CD4-positive, alpha-beta T cell treated with Interleukin-4 for 1 hour (primary cell): Measurements from ENCODE around the gene PPP1R14C.

Experiments used
- DNase-seq, 2 donors: peaks; one replicate each; pipeline ENCODE4 v3.0.0-alpha.2; 2020 to 2022

The PPP1R14C gene

DNA sequence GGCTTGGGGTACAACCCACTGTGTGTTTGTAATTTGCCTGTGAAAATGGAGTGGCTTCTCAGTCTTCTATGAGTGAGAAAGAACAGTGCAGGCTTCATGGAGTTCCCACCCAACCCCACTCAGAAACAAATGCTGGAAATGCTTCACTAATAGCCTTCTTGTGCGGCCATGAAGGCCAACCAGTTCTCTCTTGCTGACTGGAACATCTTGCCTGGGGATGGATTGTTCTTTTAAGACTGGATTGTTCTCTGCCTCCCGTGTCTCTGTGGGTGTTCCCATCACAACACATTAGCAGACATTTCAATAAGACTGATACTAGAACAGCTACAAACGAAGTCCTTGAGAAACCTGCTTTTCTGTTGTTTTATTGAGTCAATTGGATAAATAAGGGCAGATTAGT is 110.6 kb downstream of the PPP1R14C start:
- DNase-seq: no peak

DNA sequence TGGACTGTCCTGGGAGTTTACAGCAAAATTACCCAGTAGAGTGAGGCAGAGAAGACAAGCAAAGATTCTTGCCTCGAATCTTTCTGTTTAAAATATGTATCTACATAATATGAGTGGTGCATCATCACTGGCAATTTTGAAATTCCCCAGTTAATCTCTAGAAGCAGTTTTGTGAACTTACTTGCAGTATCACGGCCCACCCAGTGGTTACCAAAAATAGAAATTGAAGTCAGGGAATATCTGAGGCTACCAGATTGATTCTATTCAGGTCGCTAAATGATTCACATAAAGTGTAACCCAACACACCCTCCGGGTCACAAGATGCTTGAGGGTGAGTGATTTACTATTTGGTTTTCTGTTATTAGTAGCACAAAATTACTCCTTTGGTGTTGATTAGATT is 111.9 kb downstream of the PPP1R14C start:
- DNase-seq: no peak

DNA sequence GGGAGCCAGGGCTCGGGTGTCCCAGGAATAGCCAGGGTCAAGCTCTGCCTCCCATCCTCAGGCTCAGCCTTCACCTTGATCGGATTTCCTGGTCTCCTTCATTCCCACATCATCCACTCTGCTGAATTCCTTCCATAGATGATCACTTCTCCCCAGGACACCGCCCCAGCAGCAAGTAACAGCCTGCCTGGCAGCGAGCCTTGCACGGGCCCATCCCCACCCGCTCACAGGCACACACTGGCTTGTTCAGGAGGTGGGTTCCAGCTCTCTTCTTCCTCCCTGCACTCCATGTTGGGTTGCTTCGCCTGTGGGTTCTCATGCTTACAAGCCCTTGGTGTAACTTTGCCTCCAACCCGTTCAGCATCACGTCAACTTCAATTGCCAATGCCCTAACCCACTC is 113.0 kb downstream of the PPP1R14C start:
- no peak for DNase-seq

DNA sequence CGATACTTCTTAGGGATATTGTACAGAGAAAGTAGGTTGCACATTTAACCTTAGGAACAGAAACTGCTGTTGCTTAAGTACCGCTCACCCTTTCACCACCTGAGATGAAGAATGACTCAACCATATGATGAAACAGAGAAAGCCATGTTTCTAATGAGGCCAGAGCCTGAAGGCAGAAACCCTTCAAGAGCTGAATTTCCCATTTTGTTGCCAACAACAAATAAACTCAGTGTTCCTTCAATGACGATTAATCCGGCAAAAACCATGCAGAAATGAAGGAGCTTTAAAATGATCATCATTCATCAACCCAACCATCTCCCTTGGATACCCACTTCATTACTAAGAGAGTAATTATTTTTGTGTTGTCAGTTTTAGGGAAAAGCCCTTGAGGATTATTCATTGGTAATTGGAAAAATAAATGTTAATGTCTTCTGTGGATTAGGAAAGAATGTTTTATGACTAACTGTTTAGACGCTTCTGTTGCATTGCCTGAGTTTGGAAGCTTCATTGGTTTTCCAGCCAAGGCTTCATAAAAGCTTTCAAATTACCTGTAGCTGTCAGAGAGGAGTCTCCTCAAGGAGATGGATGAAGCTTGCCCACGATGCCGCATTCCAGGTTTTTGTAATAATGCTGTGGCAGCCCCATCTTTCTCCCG is 113.9 kb downstream of the PPP1R14C start:
- DNase-seq: no peak

DNA sequence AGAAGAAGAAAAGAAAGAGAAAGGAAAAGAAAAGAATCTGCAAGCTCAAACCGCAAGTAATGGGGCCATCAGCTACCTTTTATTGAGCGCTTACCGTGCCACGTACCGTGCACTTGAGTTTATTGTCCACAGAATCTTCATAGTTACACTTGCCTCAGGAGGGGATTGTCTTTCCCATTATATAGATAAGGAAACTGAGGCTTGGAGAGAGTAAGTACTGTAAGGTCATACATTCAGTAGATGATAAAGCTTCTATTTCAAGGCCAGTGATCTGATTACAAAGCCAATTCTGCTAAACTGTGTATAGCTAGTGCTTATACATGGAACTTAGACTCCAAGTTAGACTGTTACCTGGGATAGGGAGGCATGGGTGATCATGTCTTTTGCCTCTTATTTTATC is 115.5 kb downstream of the PPP1R14C start:
- no peak for DNase-seq

DNA sequence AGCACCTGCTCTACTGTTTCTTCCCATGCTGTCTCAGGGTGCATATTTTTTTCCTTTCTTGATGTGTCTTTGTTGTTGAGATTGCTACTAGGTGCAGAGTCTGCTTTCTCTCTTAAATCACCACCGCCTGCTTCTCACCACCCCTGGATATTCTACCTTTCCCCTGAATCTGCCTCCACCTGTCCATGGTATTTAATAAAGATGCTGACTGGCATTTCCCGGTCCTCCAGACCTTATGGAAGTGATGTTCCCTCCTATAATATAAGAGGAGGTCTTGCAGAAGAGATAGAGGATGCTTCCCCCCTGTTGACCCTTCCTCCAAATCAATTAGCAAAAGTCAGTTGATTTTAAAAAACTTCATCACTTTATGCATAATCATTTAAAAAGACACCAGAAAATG is 118.1 kb downstream of the PPP1R14C start:
- no peak for DNase-seq

DNA sequence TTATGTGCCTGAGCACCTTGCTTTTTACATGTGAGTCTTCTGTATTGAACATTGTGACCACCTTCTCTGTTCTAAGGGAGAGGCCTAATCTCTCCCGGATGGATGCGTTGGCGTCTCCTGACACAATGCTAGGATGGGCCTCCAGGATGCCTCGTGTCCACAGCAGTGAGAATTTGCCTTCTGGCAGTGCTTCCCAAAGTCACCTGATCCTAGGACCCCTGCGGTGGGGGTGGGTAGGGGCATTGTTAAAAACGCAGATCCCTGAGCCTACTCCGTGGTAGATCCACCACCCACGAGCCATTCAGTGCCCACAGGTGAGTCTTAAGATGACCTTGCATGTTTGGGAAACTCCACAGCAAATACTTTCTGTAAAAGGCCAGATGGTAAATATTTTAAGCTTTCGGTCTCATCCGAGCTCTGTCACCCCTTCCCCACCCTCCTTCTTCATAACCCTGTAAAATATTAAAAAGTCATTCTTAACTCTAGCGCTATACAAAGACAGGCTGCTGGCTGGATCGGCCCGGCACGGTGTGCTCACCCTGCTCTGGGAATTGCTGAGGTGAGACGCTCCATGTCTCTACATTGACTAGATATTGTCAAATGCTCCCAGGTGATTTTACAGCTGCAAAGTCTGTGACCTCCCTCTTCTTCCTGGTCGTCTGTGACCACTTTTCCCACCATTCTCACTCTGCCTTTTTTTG is 119.3 kb downstream of the PPP1R14C start:
- no peak for DNase-seq

DNA sequence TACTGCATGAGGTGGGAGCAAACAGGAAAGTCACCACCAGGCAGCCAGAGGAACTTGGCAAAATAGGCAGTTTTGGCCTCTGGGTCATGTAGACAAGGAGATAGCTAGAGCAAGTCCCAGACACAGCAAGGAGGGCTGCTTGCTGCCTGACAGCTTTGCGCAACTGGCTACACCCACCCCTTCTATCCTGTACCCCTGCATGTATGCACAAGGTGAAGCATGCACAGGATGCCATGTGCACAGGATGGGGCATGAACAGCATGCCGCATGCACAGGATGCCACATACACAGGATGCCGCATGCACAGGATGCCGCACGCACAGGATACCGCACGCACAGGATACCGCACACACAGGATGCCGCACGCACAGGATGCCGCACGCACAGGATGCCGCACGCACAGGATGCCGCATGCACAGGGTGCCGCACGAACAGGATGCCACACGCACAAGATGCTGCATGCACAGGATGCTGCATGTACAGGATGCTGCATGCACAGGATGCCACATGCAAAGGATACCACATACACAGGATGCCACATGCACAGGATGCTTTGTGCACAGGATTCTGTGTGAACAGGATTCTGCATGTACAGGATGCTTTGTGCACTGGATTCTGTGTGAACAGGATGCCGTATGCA is 121.0 kb downstream of the PPP1R14C start:
- DNase-seq: peak; percentile 21 to 35

DNA sequence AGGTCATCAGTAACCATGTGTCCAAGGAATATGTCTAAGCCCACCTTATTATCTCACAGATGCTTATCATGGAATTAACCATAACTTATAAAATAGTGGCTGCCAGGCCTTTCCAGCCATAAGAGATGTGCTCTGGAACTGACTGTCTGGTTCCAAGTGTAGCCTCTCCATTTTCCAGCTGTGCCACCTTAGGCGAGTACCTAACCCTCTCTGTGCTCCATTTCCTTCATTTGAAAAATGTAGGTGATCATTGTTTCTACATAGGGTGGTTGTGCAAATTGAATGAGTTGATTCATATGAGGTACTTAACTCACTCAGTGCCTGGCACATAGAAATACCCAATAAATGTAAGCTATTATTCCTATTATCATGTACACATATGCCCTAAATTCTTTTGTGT is 123.5 kb downstream of the PPP1R14C start:
- DNase-seq: no peak

DNA sequence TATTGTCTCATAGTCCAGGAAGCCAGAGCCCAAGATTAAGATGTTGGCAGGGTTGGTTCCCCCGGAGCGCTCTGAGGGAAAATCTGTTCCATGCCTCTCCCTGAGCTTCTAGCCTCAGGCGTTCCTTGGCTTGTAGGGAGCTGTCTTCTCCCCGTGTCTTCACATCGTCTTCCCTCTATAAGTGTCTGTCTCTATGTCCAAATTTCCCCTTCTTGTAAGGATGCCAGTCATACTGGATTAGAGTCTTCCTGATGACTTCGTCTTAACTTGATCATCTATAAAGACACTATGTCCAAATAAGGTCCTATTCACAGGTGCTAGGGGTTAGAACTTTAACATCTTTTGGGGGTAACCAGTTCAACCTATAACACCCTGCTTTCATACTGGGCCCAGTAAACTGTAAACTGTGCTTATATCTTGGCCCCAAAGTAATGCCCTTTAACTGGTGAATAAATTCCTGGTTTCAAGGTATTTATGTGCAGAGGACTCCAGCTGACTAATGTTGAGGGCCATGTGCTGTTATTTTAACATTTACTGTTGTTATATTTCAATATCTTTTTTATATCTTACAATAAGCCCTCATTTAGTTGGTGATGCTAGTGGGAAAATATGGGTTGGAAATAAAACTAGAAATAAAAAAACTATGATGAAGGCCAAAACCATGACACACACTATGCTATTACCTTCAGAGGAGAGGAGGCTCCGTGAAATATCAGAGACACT is 124.3 kb downstream of the PPP1R14C start:
- DNase-seq: no peak

DNA sequence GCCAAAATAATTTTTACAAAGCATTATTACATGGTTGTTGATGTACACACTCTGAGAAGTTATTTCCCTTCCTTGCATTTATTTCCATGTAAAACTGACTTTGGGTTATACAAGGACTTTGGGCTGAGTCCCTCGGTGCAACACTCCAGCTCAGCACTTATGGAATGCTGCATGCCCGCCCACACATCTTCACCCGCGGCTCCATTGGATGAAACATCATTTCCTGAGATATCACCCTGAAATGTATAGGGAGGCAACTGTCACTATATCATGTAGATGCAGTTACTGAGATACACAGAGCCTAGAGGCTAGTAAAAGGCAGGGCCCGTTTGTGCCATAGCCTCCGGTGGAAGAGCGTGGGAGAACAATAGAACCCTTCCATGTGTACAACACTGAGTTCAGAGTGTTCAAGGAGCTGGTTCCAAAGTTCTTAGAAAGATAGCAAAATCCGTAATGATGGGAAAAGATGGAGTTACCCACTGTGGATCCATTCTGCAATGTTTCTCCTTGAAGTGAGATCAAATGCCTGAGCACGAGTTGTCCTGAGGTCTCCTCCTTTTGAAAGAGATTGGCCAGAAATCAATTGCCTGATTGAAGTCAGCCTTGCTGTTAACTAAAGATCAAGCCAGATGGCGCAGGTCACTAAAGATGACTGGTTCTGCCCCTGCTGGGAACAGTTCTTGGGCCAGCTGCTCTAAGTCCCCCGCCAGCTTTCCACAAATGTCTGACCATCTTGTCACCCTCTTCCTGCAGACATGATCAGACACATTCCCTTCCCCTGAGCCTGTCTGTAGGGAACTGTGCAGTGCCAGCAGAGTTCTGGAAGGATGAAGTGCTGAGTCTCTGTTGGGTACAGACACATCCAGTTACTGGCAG is 125.1 kb downstream of the PPP1R14C start:
- no peak for DNase-seq

DNA sequence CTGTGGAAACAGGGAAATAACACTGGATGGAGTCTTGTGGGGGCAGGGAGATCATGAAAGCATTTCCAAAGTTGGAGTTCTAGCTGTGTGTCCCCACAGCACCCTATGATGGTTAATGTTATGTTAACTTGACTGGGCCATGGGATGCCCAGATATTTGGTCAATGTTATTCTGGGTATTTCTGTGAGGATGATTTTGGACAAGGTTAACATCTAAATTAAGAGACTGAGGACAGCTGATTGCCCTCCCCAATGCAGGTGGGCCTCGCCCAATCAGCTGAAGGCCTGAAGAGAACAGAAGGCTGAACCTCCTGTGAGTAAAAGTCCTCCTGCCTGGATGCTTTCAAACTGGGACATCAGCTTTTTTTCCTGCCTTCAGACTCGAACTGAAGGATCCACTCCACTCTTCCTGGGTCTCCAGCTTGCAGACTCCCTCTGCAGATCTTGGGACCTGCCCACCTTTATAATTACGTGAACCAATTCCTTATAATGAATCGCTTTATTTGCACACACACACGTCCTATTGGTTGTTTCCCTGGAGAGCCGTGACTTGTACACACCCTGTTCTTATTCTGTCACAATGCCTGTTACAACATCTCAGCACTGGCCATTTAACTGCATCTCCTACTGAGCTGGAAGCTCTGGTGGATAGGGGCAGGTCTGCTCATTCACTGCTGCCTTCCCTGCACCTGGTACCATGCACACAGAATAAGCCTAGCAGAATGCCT is 126.4 kb downstream of the PPP1R14C start:
- no peak for DNase-seq

DNA sequence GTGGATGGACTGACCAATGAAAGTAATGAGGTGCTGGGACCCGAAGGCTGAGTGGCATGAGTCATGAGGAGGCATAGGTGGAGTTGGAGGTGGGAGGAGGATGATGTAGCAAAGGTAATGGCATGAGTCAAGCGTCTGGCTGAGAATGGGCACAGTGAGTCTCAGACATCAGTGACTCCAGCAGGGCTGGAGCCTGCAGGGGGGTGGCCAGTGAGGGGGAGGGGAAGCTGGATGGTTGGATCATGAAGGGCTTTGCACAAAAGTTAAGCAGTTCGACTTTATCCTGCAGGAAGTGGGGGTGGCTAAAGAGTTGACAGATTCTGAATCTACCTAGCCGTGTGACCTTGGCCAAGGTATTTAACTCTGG is 127.0 kb downstream of the PPP1R14C start:
- no peak for DNase-seq

DNA sequence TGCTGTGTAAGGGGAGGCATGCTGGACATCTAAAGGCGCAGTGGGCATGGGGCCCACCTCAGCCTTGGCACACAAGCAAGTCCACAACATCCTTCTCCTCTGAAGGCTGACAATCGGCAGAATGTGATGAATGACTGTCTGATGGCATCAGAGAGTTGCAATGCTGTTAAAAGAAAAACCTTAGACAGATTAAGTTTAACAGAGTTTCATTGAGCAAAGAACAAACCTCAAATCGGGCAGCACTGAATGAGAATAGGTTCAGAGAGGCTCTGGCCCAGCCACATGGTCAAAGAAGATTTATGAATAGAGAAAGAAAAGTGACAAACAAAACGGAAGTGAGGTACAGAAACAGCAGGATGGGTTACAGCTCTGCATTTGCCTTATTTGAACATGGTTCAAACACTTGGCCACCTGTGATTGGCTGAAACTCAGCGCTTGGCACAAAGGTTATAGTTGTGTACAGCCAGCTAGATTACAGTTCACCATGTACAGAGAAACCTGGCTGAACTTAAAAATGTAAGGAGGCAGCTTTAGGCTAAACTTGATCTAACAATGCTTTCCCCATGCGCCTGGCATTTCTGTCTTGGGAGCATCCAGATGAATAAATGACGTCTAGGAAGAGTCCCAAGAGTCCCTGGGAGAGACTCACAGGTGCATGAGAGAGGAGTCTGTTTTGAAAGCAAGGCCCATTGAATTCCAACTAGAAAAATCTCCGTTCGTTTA is 127.6 kb downstream of the PPP1R14C start:
- DNase-seq: no peak

DNA sequence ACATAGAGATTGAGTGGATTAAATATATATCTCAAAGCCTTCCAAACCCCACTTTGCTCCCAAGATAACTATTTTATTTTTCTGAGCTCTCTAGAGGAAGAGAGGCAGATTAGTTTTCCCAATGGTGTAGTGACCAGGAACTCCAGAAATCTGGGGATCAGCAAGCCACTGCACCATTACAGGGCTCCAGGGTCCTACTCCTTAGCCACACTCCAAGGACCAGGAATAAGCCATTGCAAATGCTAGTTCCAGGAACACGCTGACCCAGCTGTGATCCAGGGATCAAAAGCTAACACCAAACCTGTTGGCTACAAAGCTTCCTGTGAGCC is 128.3 kb downstream of the PPP1R14C start:
- no peak for DNase-seq

DNA sequence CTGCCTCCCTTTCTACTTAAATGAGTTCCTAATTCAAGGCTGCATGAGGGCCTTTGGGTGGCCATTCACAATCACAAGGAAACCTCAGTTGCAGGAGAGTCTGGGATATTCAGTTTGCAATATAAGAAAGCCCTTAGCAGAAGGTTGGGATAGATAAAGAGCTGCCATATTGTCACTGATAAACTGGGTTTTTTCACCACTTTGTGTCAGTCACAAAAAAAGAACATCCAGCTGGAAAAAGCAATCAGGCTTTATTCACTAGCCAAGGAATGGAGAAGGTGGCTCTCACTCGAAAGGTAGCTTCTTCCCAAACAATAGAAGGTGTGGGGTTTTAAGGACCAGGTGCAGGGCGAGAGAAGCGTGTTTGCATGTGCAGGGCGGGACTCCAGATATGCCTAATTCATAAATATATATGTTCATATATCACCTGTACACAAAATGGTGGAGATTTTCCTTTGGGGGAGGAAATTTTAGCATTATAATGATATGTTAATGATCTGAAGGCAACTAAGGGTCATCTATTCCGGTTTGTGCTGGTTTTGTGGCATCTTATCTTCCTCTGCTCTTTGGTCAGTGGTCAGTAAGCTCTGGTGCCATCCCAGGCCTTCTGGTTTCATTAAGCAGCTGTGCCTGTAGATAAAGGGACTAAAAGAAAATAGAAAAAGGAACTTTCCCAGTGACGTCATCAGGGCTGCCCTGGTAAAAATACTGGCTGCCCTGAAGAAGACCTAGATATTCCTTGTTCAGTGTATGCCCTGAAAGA is 128.8 kb downstream of the PPP1R14C start:
- no peak for DNase-seq

DNA sequence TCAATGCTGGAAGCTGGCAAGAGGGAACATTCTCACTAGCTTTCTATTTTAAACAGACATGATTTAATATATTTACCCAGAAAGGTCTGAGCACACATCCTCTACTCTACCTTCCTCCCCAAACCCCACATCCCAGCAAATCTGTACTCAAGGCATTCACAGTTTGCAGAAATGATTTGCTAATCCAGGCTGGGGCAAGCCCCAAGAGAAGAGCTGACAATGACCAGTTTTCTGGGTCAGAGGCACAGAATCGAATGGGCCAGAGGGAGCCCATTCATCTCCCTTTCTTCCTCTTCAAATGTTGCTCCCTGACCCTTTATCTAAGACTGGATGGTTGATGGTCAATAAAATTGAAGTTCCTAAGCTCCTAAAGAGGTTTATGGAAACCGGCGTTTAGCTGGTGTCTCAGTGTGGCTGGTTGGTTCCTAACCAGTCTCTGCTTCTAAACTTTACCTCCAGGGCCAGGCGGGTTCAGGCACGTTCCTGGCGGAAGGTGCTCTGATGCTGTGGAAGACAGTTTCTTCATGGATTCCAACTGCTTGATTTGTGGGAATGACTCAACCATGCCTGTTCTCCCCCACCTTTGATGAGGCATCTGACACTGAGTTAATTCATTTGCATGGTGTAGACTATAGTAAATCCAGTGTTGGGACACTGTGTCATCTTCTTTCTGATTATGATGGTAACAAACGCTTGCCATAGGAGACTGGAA is 129.6 kb downstream of the PPP1R14C start:
- DNase-seq: no peak

DNA sequence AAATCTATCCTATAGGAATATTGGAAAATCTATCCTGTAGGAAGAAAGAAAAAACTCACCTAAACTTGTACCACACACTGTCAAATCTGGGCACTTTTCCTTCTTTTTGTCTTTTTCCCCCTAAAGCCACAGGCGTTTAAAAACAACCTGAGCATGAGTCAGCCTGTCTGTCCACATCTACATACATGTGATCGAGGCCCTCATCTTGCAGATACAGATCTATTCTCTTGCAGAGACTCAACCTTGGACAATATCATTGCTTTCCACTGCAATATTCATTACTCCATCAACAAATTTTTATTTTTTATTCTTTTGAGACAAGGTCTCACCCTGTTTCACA is 130.1 kb downstream of the PPP1R14C start:
- DNase-seq: no peak

DNA sequence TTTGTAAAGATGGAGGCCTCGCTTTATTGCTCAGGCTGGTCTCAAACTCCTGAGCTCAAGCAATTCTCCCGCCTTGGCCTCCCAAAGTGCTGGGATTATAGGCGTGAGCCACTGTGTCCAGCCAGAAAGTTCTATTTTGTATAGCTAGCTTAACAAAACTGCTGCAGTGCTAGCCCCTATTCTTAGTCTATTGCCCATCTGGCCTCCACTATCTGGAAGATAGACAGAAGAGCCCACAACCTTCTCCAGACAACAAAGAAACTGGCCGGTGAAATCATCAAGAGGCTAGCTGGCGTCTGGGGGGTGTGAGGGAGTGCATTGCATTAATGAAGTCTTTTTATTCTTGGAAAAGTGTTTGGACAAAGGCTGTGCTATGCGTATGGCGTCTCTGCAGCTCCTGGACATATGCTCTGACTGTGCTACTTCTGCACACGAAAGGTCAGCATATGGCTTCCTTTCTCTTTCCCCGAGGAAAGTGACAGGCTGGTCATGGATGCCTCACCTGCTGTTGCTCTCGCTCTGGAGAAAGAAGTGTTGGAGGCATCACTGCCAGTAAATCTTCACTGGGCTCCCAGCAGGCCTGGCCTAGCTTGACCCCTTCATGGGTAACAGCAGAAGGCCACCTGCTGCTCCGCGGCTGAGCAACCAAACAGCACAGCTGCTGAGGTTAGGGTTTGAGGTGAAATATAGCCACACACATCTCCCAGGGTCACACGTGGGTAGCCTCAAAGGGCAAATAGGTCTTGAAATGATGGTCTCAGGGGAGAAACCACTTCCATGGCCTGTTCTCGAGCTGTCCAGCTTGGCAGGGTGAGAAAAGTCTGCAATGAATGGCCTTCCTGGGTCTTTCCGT is 130.8 kb downstream of the PPP1R14C start:
- DNase-seq: no peak
